SK-N-SH (cell line): Measurements from ENCODE around the gene BTNL2.

Experiments
- CTCF ChIP-seq: fragments of 200-600 bp; sonication (generic); IDR thresholded peaks from 2 replicates; pipeline ENCODE4 v1.6.1; 2017; ENCODE audit warnings: antibody characterized with exemption, mild to moderate bottlenecking, moderate library complexity
- EP300 ChIP-seq, 2 experiments: IDR thresholded peaks; 2 replicates each; pipeline versions ENCODE4 v1.4.0 to v1.6.1; 2012; ENCODE audit warnings: borderline replicate concordance in 1 of 2, low read depth in 1 of 2, low read length in 1 of 2
- EZH2phosphoT487 ChIP-seq: fragments of 200-600 bp; sonication (generic); IDR thresholded peaks from 2 replicates; pipeline ENCODE4 v1.6.1; 2017; ENCODE audit warnings: low read depth, mixed run types, mild to moderate bottlenecking, antibody characterized with exemption, moderate library complexity, borderline replicate concordance
- FOXJ3 ChIP-seq: sonication (generic); formaldehyde crosslinking; IDR thresholded peaks from 2 replicates; pipeline ENCODE4 v1.5.1; 2020; ENCODE audit warnings: mild to moderate bottlenecking, missing genetic modification reagents
- POLR2AphosphoS5 ChIP-seq: IDR thresholded peaks from 2 replicates; pipeline ENCODE4 v1.6.1; 2012; ENCODE audit warnings: low read depth, low read length
- TAF1 ChIP-seq: IDR thresholded peaks from 2 replicates; pipeline ENCODE4 v1.6.1; 2012; ENCODE audit warnings: low read depth, mild to moderate bottlenecking, low read length, moderate library complexity, borderline replicate concordance

- no peak for TF ChIP-seq POLR2AphosphoS5
- TF ChIP-seq CTCF, result no peak
- no peak for TF ChIP-seq EP300 (IDR thresholded peaks at IDR 0.05; ENCODE audit: borderline replicate concordance in 1 of 2, low read depth in 1 of 2, low read length in 1 of 2)
- no peak for TF ChIP-seq TAF1
- no peak for TF ChIP-seq FOXJ3 (CRISPR knock-in tag)
- no peak for TF ChIP-seq EZH2phosphoT487
Measured at GRCh38 chr6:32427218-32427617, 20.2 kb upstream of the BTNL2 start.
